Mesenchymal stem cell (in vitro differentiated cells and primary cell): Measurements from ENCODE around the gene BCL2.
A peak's percentile ranks its signal among the peaks of the same experiment; 100 is the strongest.

Experiments used
- DNase-seq: peaks from one replicate; pipeline ENCODE4 v3.0.0-alpha.2; 2013
- H2AFZ ChIP-seq: one replicate; pipeline ENCODE4 v1.6.1; 2013; ENCODE audit warnings: low read depth, mild to moderate bottlenecking, control low read depth, inconsistent platforms, low read length, moderate library complexity
- H2AK5ac ChIP-seq: 2 replicates; pipeline ENCODE4 v1.6.1; 2013; ENCODE audit warnings: low read length, moderate library complexity, mild to moderate bottlenecking, inconsistent platforms; ENCODE audit not compliant: severe bottlenecking
- H2BK120ac ChIP-seq: one replicate; pipeline ENCODE4 v1.6.1; 2013; ENCODE audit warnings: low read depth, mild to moderate bottlenecking, inconsistent platforms, low read length, moderate library complexity
- H2BK12ac ChIP-seq, 2 experiments: one replicate each; pipeline ENCODE4 v1.6.1; 2013; ENCODE audit warnings: inconsistent platforms in 2 of 2, low read length in 2 of 2, mild to moderate bottlenecking in 2 of 2, moderate library complexity in 2 of 2, control low read depth in 1 of 2
- H2BK15ac ChIP-seq: one replicate; pipeline ENCODE4 v1.6.1; 2013; ENCODE audit warnings: mild to moderate bottlenecking, low read depth, inconsistent platforms; ENCODE audit not compliant: poor library complexity, severe bottlenecking
- H2BK5ac ChIP-seq: 2 replicates; pipeline ENCODE4 v1.6.1; 2013; ENCODE audit warnings: low read depth, mild to moderate bottlenecking, low read length, control low read depth, inconsistent platforms; ENCODE audit not compliant: poor library complexity, severe bottlenecking
- H3K14ac ChIP-seq, 2 experiments: one replicate each; pipeline ENCODE4 v1.6.1; 2013; ENCODE audit warnings: inconsistent platforms in 2 of 2, low read length in 2 of 2, control low read depth in 1 of 2, mild to moderate bottlenecking in 1 of 2, moderate library complexity in 1 of 2
- H3K18ac ChIP-seq, 2 experiments: one replicate each; pipeline ENCODE4 v1.6.1; 2013; ENCODE audit warnings: inconsistent platforms in 2 of 2, low read length in 2 of 2, control low read depth in 1 of 2, low read depth in 1 of 2, mild to moderate bottlenecking in 1 of 2
- H3K23ac ChIP-seq, 2 experiments: one replicate each; pipeline ENCODE4 v1.6.1; 2013; ENCODE audit warnings: inconsistent platforms in 2 of 2, low read length in 2 of 2, mild to moderate bottlenecking in 2 of 2, moderate library complexity in 2 of 2, control low read depth in 1 of 2
- H3K27ac ChIP-seq: 2 replicates; pipeline ENCODE4 v1.5.1; 2013; ENCODE audit warnings: mild to moderate bottlenecking, moderate library complexity, low read length, control low read depth, inconsistent platforms; ENCODE audit not compliant: poor library complexity, severe bottlenecking
- H3K27me3 ChIP-seq, 2 experiments: 2 replicates each; pipeline versions ENCODE4 v1.6.1 to v1.7.0; 2013; ENCODE audit warnings: low read length in 2 of 2, mild to moderate bottlenecking in 2 of 2, moderate library complexity in 2 of 2, control low read depth in 1 of 2, inconsistent platforms in 1 of 2; ENCODE audit not compliant: control insufficient read depth in 1 of 2, insufficient read depth in 1 of 2
- H3K36me3 ChIP-seq, 2 experiments: 2 replicates each; pipeline versions ENCODE4 v1.6.1 to v1.7.0; 2013; ENCODE audit warnings: low read length in 2 of 2, control low read depth in 1 of 2, inconsistent platforms in 1 of 2, low read depth in 1 of 2, mild to moderate bottlenecking in 1 of 2; ENCODE audit not compliant: insufficient read depth in 2 of 2, control insufficient read depth in 1 of 2
- H3K4ac ChIP-seq, 2 experiments: one replicate each; pipeline ENCODE4 v1.6.1; 2013; ENCODE audit warnings: inconsistent platforms in 2 of 2, low read length in 2 of 2, mild to moderate bottlenecking in 2 of 2, moderate library complexity in 2 of 2, control low read depth in 1 of 2, low read depth in 1 of 2
- H3K4me1 ChIP-seq: 2 replicates; pipeline ENCODE4 v1.6.1; 2013; ENCODE audit warnings: low read depth, low read length, control low read depth; ENCODE audit not compliant: control insufficient read depth, insufficient read depth
- H3K4me2 ChIP-seq: 2 replicates; pipeline ENCODE4 v1.6.1; 2013; ENCODE audit warnings: low read length, mild to moderate bottlenecking, inconsistent platforms; ENCODE audit not compliant: poor library complexity, severe bottlenecking
- H3K4me3 ChIP-seq, 2 experiments: 2 replicates each; pipeline versions ENCODE4 v1.5.1 to v1.7.0; 2013; ENCODE audit warnings: low read length in 2 of 2, mild to moderate bottlenecking in 2 of 2, control low read depth in 1 of 2, low read depth in 1 of 2; ENCODE audit not compliant: insufficient read depth in 1 of 2
- H3K79me1 ChIP-seq: replicated peaks from 2 replicates; pipeline ENCODE4 v1.6.1; 2013; ENCODE audit warnings: mild to moderate bottlenecking, control low read depth, low read length, inconsistent platforms; ENCODE audit not compliant: poor library complexity, severe bottlenecking
- H3K9ac ChIP-seq: 2 replicates; pipeline ENCODE4 v1.7.0; 2013; ENCODE audit warnings: mild to moderate bottlenecking, low read length, moderate library complexity
- H3K9me3 ChIP-seq: 2 replicates; pipeline ENCODE4 v1.7.0; 2013; ENCODE audit warnings: mild to moderate bottlenecking, low read length; ENCODE audit not compliant: control insufficient read depth
- H4K8ac ChIP-seq: one replicate; pipeline ENCODE4 v1.6.1; 2013; ENCODE audit warnings: inconsistent platforms, mild to moderate bottlenecking, low read length, moderate library complexity
- H4K91ac ChIP-seq: one replicate; pipeline ENCODE4 v1.6.1; 2013; ENCODE audit warnings: mild to moderate bottlenecking, low read length, inconsistent platforms
- WGBS: methylation state at CpG from one replicate; pipeline ENCODE4 v1.1.7; 2013; ENCODE audit warnings: mixed read lengths; 5-methylcytosine and 5-hydroxymethylcytosine counted together

The BCL2 gene

GRCh38 chr18:63271148-63271547 lies 48.4 kb downstream of the BCL2 start:
- Histone ChIP-seq H3K18ac (no peak overlapping the region), H3K4ac (no peak overlapping the region), H2BK12ac (no peak overlapping the region), H3K27ac (no peak overlapping the region), H2BK15ac (no peak overlapping the region), H3K4me3 (no peak overlapping the region), H3K79me1 (peaks cover 2% of the 10 kb centered on the region), H3K9ac (no peak overlapping the region), H2BK120ac (no peak overlapping the region), H3K36me3 (no peaks in the 10 kb centered on the region), H2AK5ac (no peak overlapping the region), H3K4me1 (peaks cover 2% of the 10 kb centered on the region), H4K91ac (no peak overlapping the region), H3K27me3 (no peaks in the 10 kb centered on the region), H4K8ac (no peak overlapping the region), H2BK5ac (no peak overlapping the region), H3K14ac (no peak overlapping the region), H3K9me3 (no peaks in the 10 kb centered on the region), H3K23ac (no peak overlapping the region), H2AFZ (no peak overlapping the region), H3K4me2 (no peak overlapping the region)
- WGBS, result 83% methylated on average over 4 of the region's 4 CpGs
- DNase-seq, result no peak

DNA sequence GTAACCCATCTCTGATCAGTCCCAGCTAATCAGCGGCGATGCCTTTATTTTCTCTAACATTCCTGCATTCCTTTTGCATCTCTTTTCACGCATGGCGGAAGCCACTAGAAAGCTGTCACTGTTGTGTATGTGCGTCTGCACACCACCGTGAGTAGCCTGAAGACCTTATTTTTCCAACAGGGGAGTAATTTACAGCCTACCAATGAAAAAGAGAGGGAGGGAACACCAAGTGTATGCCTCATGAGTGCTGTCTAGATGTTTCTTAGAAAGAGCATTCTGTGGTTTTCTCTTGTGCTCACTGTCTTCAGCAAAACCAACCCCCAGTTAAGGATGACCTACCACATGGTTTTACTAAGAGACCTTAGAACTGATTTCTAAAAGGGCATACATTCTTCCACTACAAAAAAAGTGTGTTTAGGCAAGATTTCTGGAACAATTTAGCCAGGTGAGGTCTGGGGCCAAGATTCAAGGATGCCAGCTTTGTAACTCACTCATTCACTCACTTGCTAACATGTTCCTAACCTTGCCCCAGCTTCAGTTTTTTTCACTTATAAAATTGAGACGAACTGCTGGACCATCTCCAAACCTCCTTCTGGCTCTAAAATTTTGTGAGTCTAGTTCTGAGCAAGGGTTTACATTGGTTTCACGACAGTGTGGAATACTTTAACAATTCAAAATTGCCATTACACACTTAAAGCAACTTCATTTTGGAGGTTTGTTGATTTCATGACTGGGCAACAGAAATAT lies 51.4 kb downstream of the BCL2 start:
- Histone ChIP-seq H2AFZ (no peak overlapping the region), H3K9ac (no peak overlapping the region), H3K79me1 (peaks cover 2% of the 10 kb centered on the region), H3K36me3 (no peaks in the 10 kb centered on the region), H4K91ac (no peak overlapping the region), H3K18ac (no peak overlapping the region), H3K27ac (no peak overlapping the region), H2BK12ac (no peak overlapping the region), H3K4me2 (peak overlapping the region; percentile 25), H3K14ac (no peak overlapping the region), H3K27me3 (no peaks in the 10 kb centered on the region), H3K23ac (no peak overlapping the region), H3K9me3 (no peaks in the 10 kb centered on the region), H2BK15ac (no peak overlapping the region), H3K4me3 (no peak overlapping the region), H2AK5ac (no peak overlapping the region), H3K4me1 (peaks cover 2% of the 10 kb centered on the region), H2BK120ac (no peak overlapping the region), H2BK5ac (no peak overlapping the region), H3K4ac (no peak overlapping the region), H4K8ac (no peak overlapping the region)
- 87% methylated on average over 7 of the region's 8 CpGs for WGBS
- peak; percentile 12 for DNase-seq

DNA sequence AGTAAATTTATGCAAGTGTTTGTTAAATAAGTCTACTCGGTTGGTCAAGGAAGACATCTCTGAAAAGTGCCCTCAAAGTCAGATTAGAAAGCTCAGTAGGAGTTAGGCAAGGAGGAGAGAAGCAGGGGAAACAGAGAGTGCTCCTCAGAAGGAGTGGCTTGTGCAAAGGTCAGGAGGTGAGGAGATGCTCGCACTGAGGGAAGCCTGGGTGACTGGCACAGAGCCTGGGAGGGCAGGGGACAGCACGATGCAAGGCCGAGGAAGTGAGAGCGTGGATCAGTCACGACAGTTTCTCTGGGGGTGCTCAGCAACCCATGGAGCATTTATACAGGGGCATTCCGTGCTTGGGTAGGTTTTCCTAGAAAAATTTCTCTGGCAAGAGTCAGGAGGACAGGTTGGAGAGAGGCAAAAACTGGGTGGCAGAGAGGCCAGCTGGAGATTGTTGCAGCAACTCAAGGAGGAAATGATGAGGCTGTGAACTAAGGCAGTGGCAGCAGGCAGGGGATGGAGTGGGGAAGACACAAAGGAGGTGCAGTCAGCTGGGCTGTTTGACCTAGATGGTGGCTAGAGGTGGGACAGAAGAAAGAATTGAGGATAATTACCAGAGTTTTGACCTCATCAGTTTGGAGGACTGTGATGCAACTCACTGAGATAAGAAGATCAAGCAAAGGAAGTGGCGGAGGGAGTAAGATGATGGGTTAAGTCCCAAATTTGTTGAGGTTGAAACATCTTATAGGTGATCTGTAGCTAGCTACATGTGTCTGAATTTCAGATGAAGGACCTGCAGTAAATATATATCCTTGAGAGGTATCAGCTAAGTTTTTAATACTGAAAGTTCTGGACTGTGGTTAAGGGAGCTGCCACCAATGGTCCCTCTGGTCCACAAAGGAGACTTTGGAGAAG lies 52.4 kb downstream of the BCL2 start:
- no peak overlapping the region for H4K91ac ChIP-seq
- no peak overlapping the region for H3K9ac ChIP-seq
- H2BK5ac ChIP-seq, result no peak overlapping the region
- no peak overlapping the region for H2BK12ac ChIP-seq
- H2AFZ ChIP-seq, result no peak overlapping the region
- H4K8ac ChIP-seq, result no peak overlapping the region
- no peak overlapping the region for H3K4me3 ChIP-seq
- 90% methylated on average over 8 of the region's 8 CpGs for WGBS
- H3K79me1 ChIP-seq, result peaks cover 2% of the 10 kb centered on the region
- no peak overlapping the region for H3K14ac ChIP-seq
- H3K36me3 ChIP-seq, result no peaks in the 10 kb centered on the region
- no peaks in the 10 kb centered on the region for H3K27me3 ChIP-seq
- H3K4me1 ChIP-seq, result peaks cover 5% of the 10 kb centered on the region
- no peak overlapping the region for H2AK5ac ChIP-seq
- peak overlapping the region in 1 of 2 experiments; percentile 77 for H3K23ac ChIP-seq
- H3K9me3 ChIP-seq, result no peaks in the 10 kb centered on the region
- H2BK15ac ChIP-seq, result no peak overlapping the region
- H3K27ac ChIP-seq, result no peak overlapping the region
- no peak overlapping the region for H3K18ac ChIP-seq
- H3K4ac ChIP-seq, result no peak overlapping the region
- no peak overlapping the region for H2BK120ac ChIP-seq
- DNase-seq, result no peak
- H3K4me2 ChIP-seq, result no peak overlapping the region

DNA sequence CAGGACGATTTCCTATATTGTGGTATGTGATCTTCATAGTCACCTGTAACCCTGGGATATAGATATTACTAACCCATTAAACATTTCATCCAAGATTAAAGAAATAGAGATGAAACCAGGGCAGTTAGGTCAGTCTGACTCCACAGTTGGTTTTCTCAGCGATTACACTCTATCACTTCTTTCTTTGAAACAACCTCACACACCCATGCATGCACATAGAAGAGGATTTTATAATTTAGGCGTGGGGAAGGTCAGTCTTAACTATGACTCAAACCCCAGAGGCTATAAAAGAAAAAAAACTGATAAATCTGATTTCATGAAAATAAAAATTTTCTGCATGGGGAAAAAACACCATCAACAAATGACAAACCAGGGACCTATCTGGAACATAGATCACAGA lies 54.2 kb downstream of the BCL2 start:
- no peak overlapping the region for H3K23ac ChIP-seq
- no peaks in the 10 kb centered on the region for H3K36me3 ChIP-seq
- H2BK5ac ChIP-seq, result no peak overlapping the region
- H3K9me3 ChIP-seq, result no peaks in the 10 kb centered on the region
- H3K4me2 ChIP-seq, result no peak overlapping the region
- H3K9ac ChIP-seq, result no peak overlapping the region
- no peak overlapping the region for H3K4me3 ChIP-seq
- no peaks in the 10 kb centered on the region for H3K27me3 ChIP-seq
- WGBS, result no CpG with 5 or more reads among the region's 3 CpGs
- no peak overlapping the region for H2BK15ac ChIP-seq
- H3K14ac ChIP-seq, result no peak overlapping the region
- H4K91ac ChIP-seq, result no peak overlapping the region
- DNase-seq, result no peak
- H3K18ac ChIP-seq, result no peak overlapping the region
- no peak overlapping the region for H3K4ac ChIP-seq
- H2AFZ ChIP-seq, result no peak overlapping the region
- H2AK5ac ChIP-seq, result no peak overlapping the region
- no peak overlapping the region for H2BK12ac ChIP-seq
- H2BK120ac ChIP-seq, result no peak overlapping the region
- peaks cover 5% of the 10 kb centered on the region for H3K4me1 ChIP-seq
- no peak overlapping the region for H3K27ac ChIP-seq
- H4K8ac ChIP-seq, result no peak overlapping the region
- peaks cover 2% of the 10 kb centered on the region for H3K79me1 ChIP-seq
